ENCODE measurements around the gene MIER1.
"Not testable (repeated sequence)": the region's sequence is repeated elsewhere in the genome, so short reads cannot be mapped to it uniquely, and the experiment has no call there.

MIER1 gene

DNA sequence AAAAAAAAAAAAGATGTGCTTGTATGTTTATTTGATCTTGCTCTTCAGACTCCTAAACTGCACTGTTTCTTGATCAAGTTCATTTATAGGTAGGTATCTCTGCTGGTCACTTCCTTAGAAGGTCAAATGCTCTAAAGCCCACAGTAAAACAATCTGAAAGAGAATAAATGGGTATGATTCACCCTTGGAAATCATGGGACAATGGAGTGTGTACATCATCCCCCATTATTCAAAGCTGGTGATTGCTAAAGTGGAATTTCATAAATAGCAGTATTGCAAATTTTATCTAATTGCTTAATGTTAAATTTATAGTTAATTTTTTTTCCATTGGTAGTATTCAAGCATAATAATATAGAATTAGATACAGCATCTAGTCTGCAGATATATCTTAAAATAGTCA lies 53.4 kb downstream of the MIER1 start:
- no peak overlapping the region for H3K4me3 ChIP-seq (ENCODE audit: control insufficient read depth, low read depth, low read length)
- peak; percentile 8 for DNase-seq (ENCODE audit: low read depth)
- no peak for TF ChIP-seq CTCF (conservative IDR thresholded peaks at IDR 0.05; ENCODE audit: control insufficient read depth, insufficient read depth, low read depth, low read length)

- DNase-seq (ENCODE audit: low read depth); H3K4me3 ChIP-seq (ENCODE audit: control insufficient read depth, low read depth, low read length): not testable (repeated sequence)
Observed at GRCh38 chr1:66979621-66980020, 54.8 kb downstream of the MIER1 start.

- no peak overlapping the region for H3K4me3 ChIP-seq (ENCODE audit: control insufficient read depth, low read depth, low read length)
- peak; percentile 49 for DNase-seq (ENCODE audit: low read depth)
- no peak for TF ChIP-seq CTCF (conservative IDR thresholded peaks at IDR 0.05; ENCODE audit: control insufficient read depth, insufficient read depth, low read depth, low read length)
Observed at GRCh38 chr1:66980745-66981367, 56.1 kb downstream of the MIER1 start.

GRCh38 chr1:66981679-66982078 lies 56.9 kb downstream of the MIER1 start:
- TF ChIP-seq CTCF (conservative IDR thresholded peaks at IDR 0.05; ENCODE audit: control insufficient read depth, insufficient read depth, low read depth, low read length): no peak
- peak overlapping the region; percentile 15 for H3K4me3 ChIP-seq (ENCODE audit: control insufficient read depth, low read depth, low read length)
- peak; percentile 43 for DNase-seq (ENCODE audit: low read depth)

- H3K4me3 ChIP-seq (ENCODE audit: control insufficient read depth, low read depth, low read length): no peak overlapping the region
- TF ChIP-seq CTCF (conservative IDR thresholded peaks at IDR 0.05; ENCODE audit: control insufficient read depth, insufficient read depth, low read depth, low read length): no peak
- DNase-seq (ENCODE audit: low read depth): no peak
Observed at GRCh38 chr1:66982561-66983260, 57.9 kb downstream of the MIER1 start.

DNA sequence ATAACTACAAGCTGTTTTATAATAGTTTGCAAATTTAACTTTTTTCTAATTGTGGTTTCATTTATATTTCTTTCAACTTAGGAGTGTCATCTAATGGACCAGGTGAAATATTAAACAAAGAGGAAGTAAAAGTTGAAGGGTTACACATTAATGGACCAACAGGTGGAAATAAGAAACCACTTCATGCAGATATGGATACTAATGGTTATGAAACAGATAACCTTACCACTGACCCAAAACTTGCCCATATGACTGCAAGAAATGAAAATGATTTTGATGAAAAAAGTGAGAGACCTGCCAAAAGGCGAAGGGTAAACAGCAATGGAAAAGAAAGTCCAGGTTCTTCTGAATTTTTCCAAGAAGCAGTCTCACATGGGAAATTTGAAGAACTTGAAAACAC lies 59.7 kb downstream of the MIER1 start:
- TF ChIP-seq CTCF (conservative IDR thresholded peaks at IDR 0.05; ENCODE audit: control insufficient read depth, insufficient read depth, low read depth, low read length): no peak
- no peak overlapping the region for H3K4me3 ChIP-seq (ENCODE audit: control insufficient read depth, low read depth, low read length)
- no peak for DNase-seq (ENCODE audit: low read depth)

DNA sequence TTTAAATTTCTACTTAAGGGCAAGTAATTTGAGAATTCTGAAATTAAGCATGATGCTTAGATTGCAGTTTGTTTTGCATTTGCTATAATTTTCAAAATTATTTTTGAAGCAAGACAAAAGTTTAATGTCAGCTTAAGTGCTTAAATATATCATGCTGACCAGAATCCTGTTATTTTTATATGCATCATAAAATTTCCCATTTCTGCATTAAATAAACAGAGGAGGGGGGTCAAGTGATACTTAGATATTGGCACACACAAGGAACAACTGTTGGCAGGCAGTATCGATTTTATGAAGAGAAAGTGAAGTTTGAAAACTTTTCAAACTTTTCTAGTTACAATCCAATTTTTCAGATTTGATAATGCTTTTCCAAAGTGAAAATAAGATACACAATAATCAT lies 61.0 kb downstream of the MIER1 start:
- no peak for TF ChIP-seq CTCF (conservative IDR thresholded peaks at IDR 0.05; ENCODE audit: control insufficient read depth, insufficient read depth, low read depth, low read length)
- no peak overlapping the region for H3K4me3 ChIP-seq (ENCODE audit: control insufficient read depth, low read depth, low read length)
- no peak for DNase-seq (ENCODE audit: low read depth)

Data from fibroblast of mammary gland (primary cell).